Keratinocyte (primary cell): ENCODE data around the gene FEZF1.

Source experiments
- EZH2 ChIP-seq: IDR thresholded peaks from one replicate; pipeline ENCODE4 v1.6.1; 2012; ENCODE audit warnings: inconsistent platforms, mild to moderate bottlenecking, low read length, moderate library complexity
- TF ChIP-seq, protein P1 (sequence below), 3 experiments: IDR thresholded peaks in 1 of 3; conservative IDR thresholded peaks in 1 of 3; optimal IDR thresholded peaks in 1 of 3; 2 replicates in 2 of 3; 3 replicates in 1 of 3; pipeline versions ENCODE3 to v1.5.1; 2011; ENCODE audit warnings: low read length in 3 of 3, mild to moderate bottlenecking in 3 of 3, moderate library complexity in 2 of 3, control low read depth in 1 of 3, inconsistent platforms in 1 of 3; ENCODE audit not compliant: insufficient read depth in 2 of 3; ENCODE audit errors: extremely low read depth in 1 of 3

DNA sequence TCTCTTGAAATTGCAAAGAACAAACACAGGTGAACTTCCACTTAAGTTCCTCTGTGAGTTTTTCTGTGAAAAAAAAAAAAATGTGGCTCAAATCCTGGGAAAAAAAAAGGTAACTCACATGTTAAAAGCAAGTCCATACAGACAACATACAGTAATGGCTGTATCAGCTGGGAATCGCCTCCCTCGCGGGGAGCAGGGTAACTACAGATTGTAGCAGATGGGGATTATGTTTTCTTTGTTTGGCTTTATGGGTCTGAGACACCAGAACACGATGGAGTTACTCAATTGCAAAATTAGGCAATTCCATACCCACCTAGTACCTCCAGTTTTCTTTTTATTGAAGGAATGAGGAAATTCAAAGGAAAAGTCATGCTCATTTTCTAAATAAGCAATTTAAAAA is 42.3 kb downstream of the FEZF1 start:
- TF ChIP-seq, protein P1, sequence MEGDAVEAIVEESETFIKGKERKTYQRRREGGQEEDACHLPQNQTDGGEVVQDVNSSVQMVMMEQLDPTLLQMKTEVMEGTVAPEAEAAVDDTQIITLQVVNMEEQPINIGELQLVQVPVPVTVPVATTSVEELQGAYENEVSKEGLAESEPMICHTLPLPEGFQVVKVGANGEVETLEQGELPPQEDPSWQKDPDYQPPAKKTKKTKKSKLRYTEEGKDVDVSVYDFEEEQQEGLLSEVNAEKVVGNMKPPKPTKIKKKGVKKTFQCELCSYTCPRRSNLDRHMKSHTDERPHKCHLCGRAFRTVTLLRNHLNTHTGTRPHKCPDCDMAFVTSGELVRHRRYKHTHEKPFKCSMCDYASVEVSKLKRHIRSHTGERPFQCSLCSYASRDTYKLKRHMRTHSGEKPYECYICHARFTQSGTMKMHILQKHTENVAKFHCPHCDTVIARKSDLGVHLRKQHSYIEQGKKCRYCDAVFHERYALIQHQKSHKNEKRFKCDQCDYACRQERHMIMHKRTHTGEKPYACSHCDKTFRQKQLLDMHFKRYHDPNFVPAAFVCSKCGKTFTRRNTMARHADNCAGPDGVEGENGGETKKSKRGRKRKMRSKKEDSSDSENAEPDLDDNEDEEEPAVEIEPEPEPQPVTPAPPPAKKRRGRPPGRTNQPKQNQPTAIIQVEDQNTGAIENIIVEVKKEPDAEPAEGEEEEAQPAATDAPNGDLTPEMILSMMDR (optimal IDR thresholded peaks at IDR 0.05 in 1 of 3, IDR thresholded peaks at IDR 0.05 in 1 of 3, conservative IDR thresholded peaks at IDR 0.05 in 1 of 3; ENCODE audit: extremely low read depth in 1 of 3, insufficient read depth in 2 of 3, low read length in 3 of 3) = no peak
- TF ChIP-seq EZH2 = no peak
